ENCODE results near the gene HEBP2.

GRCh38 chr6:138441965-138442364, 37.9 kb downstream of the HEBP2 start:
- TF ChIP-seq POLR2A (IDR thresholded peaks at IDR 0.05; ENCODE audit: low read length) (no peak), CTCF (IDR thresholded peaks at IDR 0.05) (no peak), NR3C1 (IDR thresholded peaks at IDR 0.05) (no peak), EHMT2 (IDR thresholded peaks at IDR 0.05; ENCODE audit: low read depth) (no peak)
